Stimulated activated CD4-positive, alpha-beta T cell treated with anti-CD3 and anti-CD28 coated beads, Interleukin-1b, Interleukin-23, amount 100 ng/mL, for 1 hour (primary cell): Measurements from ENCODE around the gene EXT2.

ENCODE experiments used
- DNase-seq, 2 donors: peaks; one replicate each; pipeline ENCODE4 v3.0.0-alpha.2; 2020; ENCODE audit warnings: low read depth in 2 of 2

The EXT2 gene

GRCh38 chr11:44133335-44133946, 38.0 kb downstream of the EXT2 start:
- no peak for DNase-seq

- no peak for DNase-seq
Observed at GRCh38 chr11:44134625-44135024, 39.1 kb downstream of the EXT2 start.

GRCh38 chr11:44136176-44136945, 40.9 kb downstream of the EXT2 start:
- no peak for DNase-seq

- DNase-seq = no peak
Observed at GRCh38 chr11:44137057-44137456, 41.6 kb downstream of the EXT2 start.

GRCh38 chr11:44138286-44138685, 42.8 kb downstream of the EXT2 start:
- no peak for DNase-seq

GRCh38 chr11:44138980-44139379, 43.5 kb downstream of the EXT2 start:
- no peak for DNase-seq

- DNase-seq = no peak
Observed at GRCh38 chr11:44139565-44140330, 44.3 kb downstream of the EXT2 start.

- no peak for DNase-seq
Observed at GRCh38 chr11:44140372-44140771, 44.9 kb downstream of the EXT2 start.

- no peak for DNase-seq
Observed at GRCh38 chr11:44140805-44141204, 45.3 kb downstream of the EXT2 start.

GRCh38 chr11:44143987-44144909, 48.8 kb downstream of the EXT2 start:
- no peak for DNase-seq

GRCh38 chr11:44145011-44145775, 49.7 kb downstream of the EXT2 start:
- no peak for DNase-seq

- DNase-seq = no peak
Observed at GRCh38 chr11:44146931-44147330, 51.5 kb downstream of the EXT2 start.

GRCh38 chr11:44147751-44148150, 52.3 kb downstream of the EXT2 start:
- no peak for DNase-seq

- DNase-seq = no peak
Observed at GRCh38 chr11:44149651-44150050, 54.2 kb downstream of the EXT2 start.

- no peak for DNase-seq
Observed at GRCh38 chr11:44150401-44150800, 54.9 kb downstream of the EXT2 start.

- no peak for DNase-seq
Observed at GRCh38 chr11:44157019-44157418, 61.5 kb downstream of the EXT2 start.

GRCh38 chr11:44158384-44158783, 62.9 kb downstream of the EXT2 start:
- no peak for DNase-seq

- DNase-seq = no peak
Observed at GRCh38 chr11:44159848-44160721, 64.6 kb downstream of the EXT2 start.

GRCh38 chr11:44162004-44162403, 66.5 kb downstream of the EXT2 start:
- no peak for DNase-seq

- DNase-seq = no peak
Observed at GRCh38 chr11:44162662-44163061, 67.2 kb downstream of the EXT2 start.
